ENCODE measurements around the gene VPREB3.
A peak's percentile ranks its signal among the peaks of the same experiment; 100 is the strongest.

VPREB3 gene

DNA sequence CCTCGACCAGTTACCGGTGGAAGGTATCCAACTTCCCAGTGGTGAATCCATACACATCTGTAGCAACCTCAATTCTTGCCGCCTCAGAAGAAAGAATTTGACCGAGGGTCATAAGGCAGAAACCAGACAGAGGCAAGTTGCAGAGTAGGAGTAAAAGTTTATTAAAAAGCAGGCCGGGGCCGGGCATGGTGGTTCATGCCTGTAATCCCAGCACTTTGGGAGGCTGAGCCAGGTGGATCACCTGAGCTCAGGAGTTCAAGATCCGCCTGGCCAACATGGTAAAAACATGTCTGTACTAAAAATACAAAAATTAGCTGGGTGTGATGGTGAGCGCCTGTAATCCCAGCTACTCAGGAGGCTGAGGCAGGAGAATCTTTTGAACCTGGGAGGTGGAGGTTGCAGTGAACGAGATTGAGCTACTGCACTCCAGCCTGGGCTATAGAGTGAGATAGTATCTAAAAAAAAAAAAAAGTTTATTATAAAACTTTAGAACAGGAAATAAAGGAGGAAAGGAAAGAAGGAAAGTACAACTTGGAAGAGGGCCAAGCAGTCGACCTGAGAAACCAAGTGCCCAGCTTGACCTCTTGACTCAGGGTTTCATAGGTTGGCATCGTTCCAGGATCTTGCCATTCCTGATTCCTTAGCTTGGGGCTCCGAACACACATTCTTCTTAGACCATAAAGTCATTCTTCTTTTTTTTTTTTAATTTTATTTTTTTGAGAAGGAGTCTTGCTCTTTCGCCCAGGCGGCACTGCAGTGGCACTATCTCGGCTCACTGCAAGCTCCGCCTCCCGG is 35.7 kb downstream of the VPREB3 start:
- Histone ChIP-seq H3K4me2 (ENCODE audit: low read length) (no peak overlapping the region), H3K4me3 (ENCODE audit: low read length) (no peak overlapping the region), H3K9ac (ENCODE audit: low read length) (no peak overlapping the region), H4K20me1 (ENCODE audit: insufficient read depth, low read length) (no peaks in the 10 kb centered on the region), H3K27ac (ENCODE audit: low read length) (no peak overlapping the region), H2AFZ (ENCODE audit: low read depth, low read length) (no peak overlapping the region), H3K79me2 (ENCODE audit: low read length) (peaks cover 20% of the 10 kb centered on the region), H3K9me3 (ENCODE audit: insufficient read depth, low read length) (no peaks in the 10 kb centered on the region), H3K36me3 (replicated peaks; ENCODE audit: low read depth, low read length) (peaks cover 11% of the 10 kb centered on the region), H3K4me1 (ENCODE audit: low read length) (peaks cover 11% of the 10 kb centered on the region), H3K27me3 (ENCODE audit: low read depth, low read length) (no peaks in the 10 kb centered on the region)
- TF ChIP-seq EZH2phosphoT487 (IDR thresholded peaks at IDR 0.05; ENCODE audit: low read depth), result no peak
- TF ChIP-seq CTCF (IDR thresholded peaks at IDR 0.05; ENCODE audit: low read depth, low read length), result no peak

DNA sequence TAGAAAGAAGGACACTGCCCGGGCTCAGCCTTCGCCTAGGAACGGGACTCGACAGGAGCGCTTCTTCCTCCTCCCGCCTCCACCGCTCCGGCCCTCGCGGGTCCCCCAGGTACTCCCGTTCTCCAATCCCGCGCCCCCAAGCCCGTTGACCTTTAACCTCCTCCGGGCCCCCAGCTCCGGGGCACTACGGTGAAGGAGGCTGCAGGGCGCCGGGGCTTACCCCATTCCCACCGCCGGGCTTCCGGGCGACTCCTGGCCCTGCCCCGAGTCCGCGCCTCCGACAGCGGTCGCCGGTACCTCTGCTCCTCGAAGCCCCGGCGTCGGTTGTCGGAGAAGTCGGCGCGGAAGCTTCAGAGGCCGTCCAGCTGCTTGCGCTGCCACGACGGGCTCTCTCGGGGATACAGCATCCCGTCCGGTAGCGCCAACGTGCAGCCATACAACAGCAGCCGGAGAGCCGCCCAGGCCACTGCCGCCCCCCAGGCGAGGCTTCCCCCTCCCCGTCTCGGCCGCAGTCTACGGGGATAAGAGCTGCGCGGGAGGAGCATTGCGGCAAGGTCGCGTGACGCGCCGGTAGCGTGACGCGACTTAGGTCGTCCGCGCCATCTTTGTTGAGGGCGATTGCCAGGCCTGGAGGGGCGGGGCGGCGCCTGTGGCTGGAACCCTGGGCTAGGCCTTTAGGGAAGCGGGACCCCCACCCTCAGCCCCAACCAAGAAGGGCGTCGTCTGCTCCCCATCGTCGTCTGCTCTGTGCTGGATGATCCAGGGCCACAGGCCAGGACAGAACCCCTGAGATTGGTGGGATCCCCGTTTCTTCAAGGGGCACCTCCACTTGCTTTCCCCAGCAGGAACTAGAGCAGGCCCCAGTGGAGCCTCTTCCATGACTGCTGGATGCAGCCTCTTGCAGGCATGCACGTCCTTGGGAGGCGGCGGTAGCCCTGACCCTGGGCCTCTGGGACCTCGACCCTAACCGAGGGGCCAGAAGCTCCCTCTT is 37.1 kb downstream of the VPREB3 start:
- peak overlapping the region; percentile 30 for H3K27ac ChIP-seq (ENCODE audit: low read length)
- peaks cover 11% of the 10 kb centered on the region for H3K4me1 ChIP-seq (ENCODE audit: low read length)
- H3K4me2 ChIP-seq (ENCODE audit: low read length), result peak overlapping the region; percentile 79
- H3K9me3 ChIP-seq (ENCODE audit: insufficient read depth, low read length), result no peaks in the 10 kb centered on the region
- peak overlapping the region; percentile 79 for H3K4me3 ChIP-seq (ENCODE audit: low read length)
- H3K79me2 ChIP-seq (ENCODE audit: low read length), result peaks cover 20% of the 10 kb centered on the region
- H3K27me3 ChIP-seq (ENCODE audit: low read depth, low read length), result no peaks in the 10 kb centered on the region
- H3K36me3 ChIP-seq (replicated peaks; ENCODE audit: low read depth, low read length), result peaks cover 11% of the 10 kb centered on the region
- H2AFZ ChIP-seq (ENCODE audit: low read depth, low read length), result peak overlapping the region; percentile 95
- no peaks in the 10 kb centered on the region for H4K20me1 ChIP-seq (ENCODE audit: insufficient read depth, low read length)
- peak overlapping the region; percentile 74 for H3K9ac ChIP-seq (ENCODE audit: low read length)
- TF ChIP-seq EZH2phosphoT487 (IDR thresholded peaks at IDR 0.05; ENCODE audit: low read depth) (no peak), CTCF (IDR thresholded peaks at IDR 0.05; ENCODE audit: low read depth, low read length) (no peak)

GRCh38 chr22:23715806-23716375 is 38.3 kb downstream of the VPREB3 start:
- Histone ChIP-seq H4K20me1 (ENCODE audit: insufficient read depth, low read length) (no peaks in the 10 kb centered on the region), H3K36me3 (replicated peaks; ENCODE audit: low read depth, low read length) (peaks cover 14% of the 10 kb centered on the region), H2AFZ (ENCODE audit: low read depth, low read length) (no peak overlapping the region), H3K4me2 (ENCODE audit: low read length) (peak overlapping the region; percentile 79), H3K4me3 (ENCODE audit: low read length) (peak overlapping the region; percentile 79), H3K79me2 (ENCODE audit: low read length) (peaks cover 20% of the 10 kb centered on the region), H3K27ac (ENCODE audit: low read length) (no peak overlapping the region), H3K9ac (ENCODE audit: low read length) (no peak overlapping the region), H3K4me1 (ENCODE audit: low read length) (peaks cover 11% of the 10 kb centered on the region), H3K9me3 (ENCODE audit: insufficient read depth, low read length) (no peaks in the 10 kb centered on the region), H3K27me3 (ENCODE audit: low read depth, low read length) (no peaks in the 10 kb centered on the region)
- TF ChIP-seq EZH2phosphoT487 (IDR thresholded peaks at IDR 0.05; ENCODE audit: low read depth) (no peak), CTCF (IDR thresholded peaks at IDR 0.05; ENCODE audit: low read depth, low read length) (no peak)
